ELF-1 (cell line): ENCODE data around the gene NEAT1.
A peak's percentile ranks its signal among the peaks of the same experiment; 100 is the strongest.

Source experiments
- DNase-seq: peaks from one replicate; pipeline ENCODE4 v3.0.0-alpha.2; 2016; ENCODE audit warnings: low read depth, low spot score

Gene NEAT1

DNA sequence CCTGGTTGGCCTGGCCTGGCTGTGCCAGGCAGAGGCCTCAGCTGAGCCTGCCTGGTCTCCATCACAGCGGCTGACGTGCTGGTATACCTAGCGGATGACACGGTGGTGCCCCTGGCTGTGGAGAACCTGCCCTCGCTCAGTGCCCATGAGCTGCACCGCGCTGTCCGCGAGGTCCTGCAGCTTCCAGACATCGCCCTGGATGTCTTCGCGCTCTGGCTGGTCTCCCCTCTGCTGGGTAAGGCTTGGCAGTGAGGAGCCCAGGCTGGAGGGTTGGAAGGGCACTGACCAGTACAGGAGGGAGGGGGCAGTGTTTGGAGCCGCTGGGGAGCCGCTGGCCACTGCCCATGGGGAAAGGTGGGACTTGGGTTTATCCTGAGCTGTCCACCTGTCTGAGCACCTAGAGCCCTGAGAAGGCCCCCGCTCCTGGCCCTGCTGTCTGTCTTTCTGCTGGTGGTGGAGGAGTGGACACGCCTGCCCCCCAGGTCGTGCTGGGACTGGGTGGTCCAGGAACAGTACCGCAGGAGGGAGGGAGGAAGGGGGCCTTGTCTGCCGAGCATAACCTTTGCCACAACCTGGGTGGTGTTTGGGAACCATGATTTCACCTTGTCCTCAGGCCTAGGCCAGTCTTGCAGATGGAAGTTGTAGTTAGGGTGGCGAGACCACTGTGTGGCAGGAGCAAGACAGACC is 33.2 kb upstream of the NEAT1 start:
- DNase-seq, result no peak

DNA sequence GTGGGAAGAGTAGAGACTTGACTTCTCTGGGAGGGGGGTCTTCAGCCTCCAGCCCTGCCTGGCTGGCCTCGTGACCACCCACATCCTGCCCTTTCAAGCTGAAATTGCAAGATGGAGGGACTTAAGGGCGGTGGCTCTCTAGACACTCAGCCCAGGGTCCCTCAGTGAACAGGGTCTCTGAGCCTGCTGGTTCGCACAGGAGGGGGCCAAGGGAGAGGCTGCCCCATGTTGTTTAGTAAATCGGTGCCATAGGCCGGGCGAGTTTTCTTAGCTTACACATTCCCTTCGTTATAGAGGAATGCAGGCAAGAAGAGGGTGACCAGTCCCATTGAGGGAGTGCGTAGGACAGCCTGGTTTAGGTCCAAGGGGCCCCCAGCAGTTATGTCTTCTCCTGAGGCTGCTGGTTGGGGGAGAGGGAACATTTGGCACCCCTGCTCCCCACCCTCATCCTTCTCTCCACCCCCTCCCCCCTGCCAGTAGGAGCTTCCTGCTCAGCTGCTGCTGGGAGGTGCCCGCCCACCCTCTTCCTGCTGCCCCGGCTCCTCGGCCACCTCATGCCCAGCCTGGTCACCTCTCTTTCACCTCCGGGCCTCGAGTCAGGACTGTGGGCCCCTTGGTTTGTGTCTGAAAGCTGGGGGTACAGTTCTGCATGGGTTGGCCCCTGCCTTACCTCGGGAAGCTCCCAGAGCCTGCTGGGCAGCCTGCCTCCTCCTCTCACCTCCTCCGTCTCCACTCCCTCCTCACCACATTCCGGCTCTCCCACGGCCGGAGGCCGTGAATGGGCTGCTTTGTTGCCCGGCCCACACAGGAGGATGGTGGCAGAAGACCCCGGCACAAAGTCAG is 32.3 kb upstream of the NEAT1 start:
- no peak for DNase-seq

DNA sequence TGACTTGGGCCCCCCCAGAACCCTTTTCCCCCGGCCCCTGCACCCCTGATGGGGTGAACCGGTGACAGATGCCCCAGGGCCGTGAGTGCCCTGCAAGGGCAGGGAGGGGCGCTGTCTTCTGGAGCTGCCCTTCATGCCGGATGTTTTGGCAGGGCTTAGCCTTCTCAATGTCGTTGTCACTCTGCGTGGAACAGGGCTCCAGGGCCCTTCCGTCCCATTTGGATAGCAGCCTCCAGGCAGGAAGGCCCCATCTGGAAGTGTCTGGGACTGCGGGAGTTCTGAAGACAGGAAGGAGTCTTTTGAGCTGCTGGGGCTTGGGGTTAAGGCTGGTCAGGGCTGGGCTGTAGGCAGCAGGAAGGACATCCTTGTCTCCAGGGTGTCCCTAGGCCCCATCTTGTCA is 31.6 kb upstream of the NEAT1 start:
- peak; percentile 50 for DNase-seq

DNA sequence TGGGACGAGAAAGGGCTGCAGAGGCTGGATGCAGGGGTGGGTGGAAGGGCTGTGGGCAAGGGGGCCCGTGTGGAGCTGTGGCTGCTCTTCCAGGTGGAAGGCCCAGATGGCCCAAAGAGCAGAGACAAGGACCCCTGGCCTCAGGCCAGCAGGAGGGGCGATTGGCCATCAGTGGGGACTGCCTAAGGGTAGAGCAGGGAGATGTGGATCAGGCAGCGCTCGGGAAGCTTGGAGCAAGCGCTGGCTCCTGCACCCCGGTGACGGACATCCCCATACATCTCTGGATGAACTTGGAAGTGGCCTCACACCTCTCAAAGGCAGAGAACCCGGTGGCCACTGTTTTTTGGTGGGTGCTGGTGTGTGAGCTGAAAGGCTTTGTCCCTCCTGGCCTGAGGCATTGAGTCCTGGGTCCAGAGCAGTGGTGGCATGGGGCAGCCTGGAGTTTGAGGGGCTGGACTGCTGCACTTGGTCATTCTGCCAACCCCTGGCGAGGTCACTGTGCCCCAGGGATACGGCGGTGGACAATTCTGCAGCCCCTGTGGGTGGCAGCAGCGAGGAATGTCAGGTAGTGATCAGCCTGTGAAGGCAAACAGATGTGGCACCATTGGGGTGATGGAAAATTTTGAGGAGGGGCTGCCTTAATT is 30.3 kb upstream of the NEAT1 start:
- no peak for DNase-seq

DNA sequence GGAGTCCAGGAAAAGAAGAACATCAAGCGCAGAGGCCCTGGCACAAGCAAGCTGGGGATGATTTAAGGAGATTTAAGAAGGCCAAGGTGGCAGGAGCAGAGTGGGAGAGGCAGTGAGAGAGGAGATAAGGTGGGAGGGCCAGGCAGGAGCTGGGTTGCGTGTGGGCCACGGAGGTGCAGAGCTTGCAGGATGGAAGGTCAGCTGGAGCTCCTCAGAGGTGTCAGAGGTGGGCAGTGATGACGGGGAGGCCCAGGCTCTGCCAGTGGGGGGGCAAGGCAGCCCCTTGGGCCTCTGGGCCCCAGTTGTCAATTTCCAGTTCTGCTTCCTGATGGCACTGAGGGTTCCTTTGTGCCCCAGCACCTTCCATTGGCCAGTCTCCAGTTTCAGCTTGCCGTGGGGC is 29.7 kb upstream of the NEAT1 start:
- DNase-seq, result no peak

DNA sequence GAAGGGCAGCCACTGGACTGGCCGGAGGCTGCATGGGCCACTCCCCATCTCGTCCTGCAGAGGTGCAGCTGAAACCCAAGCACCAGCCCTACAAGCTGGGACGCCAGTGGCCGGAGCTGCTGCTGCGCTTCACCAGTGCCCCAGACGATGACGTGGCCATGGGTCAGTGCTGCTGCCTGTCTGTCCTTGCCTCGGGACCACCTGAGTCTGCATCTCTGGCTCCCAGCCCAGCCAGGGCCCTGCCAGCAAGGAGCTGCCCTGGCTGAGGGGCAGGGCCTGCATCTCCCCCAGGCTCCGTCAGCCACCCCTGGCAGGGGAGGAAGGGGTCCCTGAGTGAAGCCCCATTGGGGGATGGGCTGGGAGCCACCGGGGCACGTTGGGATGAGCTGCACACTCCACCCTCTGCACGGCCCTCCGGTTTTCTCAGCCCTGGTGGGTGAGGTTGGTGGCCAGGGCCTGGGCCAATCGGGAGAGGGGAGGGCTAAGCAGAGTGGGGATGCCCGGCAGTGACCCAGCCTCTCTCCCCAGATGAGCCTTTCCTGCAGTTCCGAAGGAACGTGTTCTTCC is 29.0 kb upstream of the NEAT1 start:
- no peak for DNase-seq

DNA sequence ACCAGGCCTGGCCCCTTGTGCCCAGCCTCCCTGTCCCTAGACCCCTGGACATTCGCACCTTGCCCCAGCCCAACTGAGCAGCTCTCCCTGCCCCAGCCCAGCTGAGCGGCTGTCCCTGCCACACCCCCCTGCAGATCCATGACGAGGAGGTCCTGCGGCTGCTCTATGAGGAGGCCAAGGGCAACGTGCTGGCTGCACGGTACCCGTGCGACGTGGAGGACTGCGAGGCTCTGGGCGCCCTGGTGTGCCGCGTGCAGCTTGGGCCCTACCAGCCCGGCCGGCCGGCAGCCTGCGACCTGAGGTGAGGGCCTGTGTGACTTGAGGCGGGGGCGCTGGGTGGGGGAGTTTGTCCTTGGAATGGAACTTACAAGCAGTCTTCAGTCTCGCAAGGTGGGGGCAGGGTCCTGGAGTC is 28.5 kb upstream of the NEAT1 start:
- DNase-seq, result no peak

DNA sequence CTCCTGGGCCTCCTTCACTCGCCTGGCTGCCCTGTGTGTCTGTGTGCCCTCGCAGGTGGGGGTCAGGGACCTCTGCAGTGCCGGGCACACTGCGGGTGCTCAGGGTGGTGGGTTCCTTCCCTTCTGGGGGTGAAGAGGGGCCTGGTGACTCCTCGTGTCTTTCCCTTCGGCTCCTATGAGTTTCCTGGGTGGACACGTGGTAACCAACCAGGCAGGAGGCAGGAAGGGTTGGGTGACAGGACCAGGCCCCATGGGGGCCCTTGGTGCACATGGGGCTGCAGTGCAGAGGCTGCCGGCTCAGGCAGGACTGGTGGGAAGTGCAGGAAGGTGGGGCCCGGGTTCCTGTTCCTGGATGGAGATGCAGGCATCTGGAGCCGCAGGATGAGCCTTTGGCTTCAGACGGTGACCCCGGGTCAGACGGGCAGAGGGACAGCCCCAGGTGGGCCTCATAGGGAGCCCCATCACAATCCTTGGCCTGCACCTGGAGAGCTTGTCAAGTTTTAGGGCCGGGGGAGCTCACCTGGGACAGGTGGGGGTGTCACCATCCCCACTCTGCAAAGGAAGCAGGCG is 26.6 kb upstream of the NEAT1 start:
- DNase-seq, result no peak

DNA sequence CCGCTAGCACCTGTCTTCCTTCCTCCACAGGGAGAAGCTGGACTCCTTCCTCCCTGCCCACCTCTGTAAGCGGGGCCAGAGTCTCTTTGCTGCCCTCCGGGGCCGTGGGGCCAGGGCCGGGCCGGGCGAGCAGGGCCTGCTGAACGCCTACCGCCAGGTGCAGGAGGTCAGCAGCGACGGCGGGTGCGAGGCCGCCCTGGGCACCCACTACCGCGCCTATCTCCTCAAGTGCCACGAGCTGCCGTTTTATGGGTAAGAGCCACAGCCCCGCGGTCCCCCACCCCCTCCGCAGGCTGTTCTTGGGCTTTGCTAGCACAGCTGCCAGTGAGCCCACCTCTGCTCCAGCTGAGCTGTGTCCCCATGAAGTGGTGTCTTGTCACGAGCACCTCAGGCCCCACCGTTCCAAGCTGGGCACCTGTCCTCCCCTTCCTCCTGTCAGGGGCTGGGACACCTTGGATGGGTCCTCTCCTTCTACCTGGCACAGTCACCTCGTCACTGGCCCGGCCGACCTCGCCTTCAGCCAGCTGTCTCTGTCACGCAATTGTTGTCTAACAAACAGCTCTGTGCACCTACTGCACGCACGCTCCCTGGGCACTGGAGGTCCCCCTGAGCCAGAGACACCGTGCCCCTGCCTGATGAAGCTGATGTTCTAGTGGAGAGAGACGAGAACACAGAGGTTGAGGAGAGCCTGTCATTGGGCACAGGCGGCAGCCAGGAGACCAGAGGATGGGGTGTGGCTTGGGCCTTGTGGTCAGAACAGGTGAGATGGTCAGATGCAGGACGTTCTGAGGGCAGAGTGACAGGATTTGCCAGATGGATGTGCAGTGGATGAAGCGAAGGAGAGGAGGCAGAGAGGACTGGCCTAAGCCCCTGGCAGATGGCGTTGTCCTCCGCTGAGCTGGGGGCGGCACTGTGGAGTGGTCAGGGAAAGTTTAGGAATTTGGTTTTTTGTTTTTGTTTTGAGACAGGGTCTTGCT is 25.5 kb upstream of the NEAT1 start:
- DNase-seq, result no peak

DNA sequence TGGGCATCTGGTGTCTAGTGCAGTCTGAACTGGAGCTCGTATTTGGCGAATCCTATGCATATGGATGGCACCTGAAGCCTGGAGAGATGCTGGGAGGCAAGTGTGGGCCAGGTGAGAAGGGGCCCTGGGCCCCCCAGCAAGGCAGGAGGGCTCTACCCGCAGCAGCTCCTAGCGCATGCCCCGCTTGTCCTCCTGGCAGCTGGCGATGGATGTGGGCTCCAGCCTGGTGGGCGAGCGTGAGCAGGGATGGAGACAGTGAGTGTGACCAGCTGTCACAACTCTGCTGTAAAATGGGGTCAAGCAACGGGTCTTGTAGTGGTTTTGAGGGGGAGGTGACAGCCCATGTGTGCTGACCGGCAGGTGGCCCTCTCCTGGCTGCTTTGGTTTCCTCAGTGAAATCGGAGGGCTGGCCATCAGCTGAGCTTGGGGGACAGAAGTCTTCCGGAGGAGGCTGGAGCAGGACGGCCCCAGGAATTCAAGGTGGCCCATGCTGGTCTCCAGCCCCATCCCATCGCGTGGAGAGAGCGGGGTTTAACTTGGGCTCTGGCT is 24.2 kb upstream of the NEAT1 start:
- no peak for DNase-seq

DNA sequence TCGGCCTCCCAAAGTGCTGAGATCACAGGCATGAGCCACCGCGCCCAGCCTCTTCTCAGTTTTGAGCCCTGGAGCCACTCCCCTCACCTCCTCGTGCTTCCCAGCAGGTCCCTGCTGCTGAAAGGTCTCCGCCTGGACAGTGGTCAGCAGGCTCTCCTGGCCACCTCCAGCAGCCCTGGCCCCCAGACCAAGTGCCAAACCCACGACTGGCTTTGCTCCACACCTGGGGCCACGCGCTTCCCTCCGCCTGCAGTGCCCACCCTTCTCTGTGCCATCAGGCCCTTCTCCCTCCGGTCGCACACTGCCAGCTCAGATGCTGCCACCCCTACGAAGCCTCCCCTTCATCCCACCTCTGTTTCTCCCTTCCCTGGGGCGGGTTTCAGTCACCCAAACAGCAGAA is 23.3 kb upstream of the NEAT1 start:
- no peak for DNase-seq

DNA sequence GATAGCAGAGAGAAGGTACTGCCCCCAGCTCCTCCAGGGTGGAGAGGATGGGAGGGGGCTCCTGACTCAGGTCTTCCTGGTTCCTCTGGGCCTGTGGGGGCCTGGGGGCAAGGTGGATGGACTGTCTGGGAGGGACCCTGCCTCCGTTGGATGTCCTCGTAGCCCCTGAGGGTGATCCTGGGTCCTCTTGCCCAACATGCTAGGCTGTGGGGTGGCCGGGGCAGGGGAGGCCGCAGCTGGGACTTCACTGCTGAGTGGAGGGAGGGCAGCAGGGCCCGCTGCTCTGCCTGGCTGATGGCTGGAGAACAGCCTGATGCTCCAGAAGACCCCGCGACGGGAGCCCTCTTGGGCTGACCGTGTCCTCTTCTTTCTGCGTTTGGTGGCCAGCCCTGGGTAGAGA is 22.8 kb upstream of the NEAT1 start:
- no peak for DNase-seq

DNA sequence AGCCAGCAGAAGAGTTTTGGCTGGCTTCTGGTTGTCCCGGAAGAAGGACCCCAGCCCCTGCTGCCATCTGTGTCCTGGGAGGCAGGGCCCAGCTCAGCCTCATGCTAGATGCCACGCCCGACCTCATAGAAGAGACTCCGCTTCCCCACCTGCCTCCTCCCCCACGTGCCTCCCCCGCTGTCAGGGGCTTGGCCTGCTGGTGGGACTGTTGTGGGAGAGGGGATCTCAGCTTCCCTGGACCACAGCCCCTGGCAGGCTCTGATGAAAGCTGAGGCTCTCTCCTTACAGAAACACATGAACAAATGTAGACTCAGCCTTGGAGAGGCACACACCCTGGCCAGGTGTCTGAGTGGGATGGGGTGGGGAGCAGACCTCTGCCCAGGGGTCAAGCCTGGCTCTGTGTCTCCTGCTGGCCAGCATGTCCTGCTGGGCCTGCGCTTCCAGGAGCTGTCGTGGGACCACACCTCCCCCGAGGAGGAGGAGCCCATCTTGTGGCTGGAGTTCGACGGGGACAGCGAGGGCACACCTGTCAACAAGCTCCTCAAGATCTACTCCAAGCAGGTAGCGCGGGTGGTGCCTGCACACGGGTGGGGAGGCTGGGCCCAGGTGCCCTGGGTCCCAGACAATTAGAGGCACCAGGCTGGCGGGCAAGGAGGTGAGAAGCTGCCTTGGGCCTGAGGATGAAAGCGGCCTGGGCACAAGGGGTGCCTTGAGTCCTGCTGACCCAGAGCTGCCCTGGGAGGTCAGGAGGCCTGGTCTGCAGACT is 22.1 kb upstream of the NEAT1 start:
- DNase-seq, result no peak

DNA sequence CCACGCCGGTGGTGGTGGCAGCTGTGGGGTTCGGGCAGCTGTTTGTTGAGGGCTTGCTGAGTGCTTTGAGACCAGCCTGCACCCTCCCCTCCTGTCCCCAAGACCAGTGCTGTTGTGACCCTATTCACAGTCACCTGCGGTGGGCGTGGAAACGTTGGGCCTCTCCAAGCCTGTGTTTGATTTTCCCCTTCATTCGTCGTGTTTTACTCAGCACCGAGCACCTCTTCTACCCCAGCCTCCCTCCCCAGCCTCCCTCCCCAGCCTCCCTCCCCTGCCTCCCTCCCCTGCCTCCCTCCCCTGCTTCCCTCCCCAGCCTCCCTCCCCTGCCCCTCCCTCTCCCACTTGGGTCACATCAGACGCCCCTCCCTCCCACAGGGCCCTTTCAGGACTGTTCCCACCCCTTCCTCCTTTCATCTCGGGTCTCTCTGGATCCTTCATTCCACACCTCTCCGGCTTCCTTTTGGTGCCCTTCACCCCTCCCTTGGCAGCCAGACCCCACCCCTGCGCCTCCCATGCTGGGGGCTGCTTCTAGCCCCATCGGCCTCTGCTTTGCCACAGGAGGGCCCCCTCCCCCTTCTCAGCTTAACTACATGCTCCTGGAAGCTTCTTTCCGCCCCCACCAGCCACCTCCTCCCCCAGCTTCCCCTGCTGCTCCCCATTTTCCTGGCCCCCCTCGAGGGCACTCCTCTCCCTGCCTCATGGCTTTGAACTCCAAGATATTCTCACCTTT is 21.4 kb upstream of the NEAT1 start:
- no peak for DNase-seq

DNA sequence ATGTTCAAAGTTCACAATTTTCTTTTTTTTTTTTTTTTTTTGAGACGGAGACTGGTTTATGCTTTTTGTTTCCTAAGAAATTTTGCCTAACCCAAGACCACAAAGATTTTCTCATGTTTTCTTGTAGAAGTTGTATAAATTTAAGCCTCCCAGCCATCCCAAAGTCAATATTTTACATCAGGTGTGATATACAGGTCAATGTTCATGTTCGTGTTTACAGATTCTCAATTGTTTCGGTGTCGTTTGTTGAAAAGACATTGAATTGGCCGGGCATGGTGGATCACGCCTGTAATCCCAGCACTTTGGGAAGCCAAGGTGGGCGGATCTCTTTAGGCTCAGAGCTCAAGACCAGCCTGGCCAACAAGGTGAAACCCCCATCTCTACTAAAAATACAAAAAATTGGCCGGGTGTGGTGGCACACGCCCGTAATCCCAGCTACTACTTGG is 20.8 kb upstream of the NEAT1 start:
- DNase-seq, result no peak

DNA sequence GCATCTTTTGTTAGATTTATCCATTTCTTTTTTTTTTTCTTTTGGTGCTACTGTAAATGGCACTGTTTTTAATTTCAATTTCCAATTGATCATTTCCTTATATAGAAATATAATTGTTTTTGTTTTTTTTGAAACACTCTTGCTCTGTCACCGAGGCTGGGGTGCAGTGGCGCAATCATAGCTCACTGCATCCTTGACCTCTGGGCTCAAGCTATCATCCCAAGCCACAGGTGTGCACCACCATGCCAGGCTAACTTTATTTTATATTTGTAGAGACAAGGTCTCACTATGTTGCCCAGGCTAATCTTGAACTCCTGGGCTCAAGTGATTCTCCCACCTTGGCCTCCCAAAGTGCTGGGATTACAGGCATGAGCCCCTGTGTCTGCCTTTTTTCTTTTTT is 19.8 kb upstream of the NEAT1 start:
- DNase-seq, result no peak

DNA sequence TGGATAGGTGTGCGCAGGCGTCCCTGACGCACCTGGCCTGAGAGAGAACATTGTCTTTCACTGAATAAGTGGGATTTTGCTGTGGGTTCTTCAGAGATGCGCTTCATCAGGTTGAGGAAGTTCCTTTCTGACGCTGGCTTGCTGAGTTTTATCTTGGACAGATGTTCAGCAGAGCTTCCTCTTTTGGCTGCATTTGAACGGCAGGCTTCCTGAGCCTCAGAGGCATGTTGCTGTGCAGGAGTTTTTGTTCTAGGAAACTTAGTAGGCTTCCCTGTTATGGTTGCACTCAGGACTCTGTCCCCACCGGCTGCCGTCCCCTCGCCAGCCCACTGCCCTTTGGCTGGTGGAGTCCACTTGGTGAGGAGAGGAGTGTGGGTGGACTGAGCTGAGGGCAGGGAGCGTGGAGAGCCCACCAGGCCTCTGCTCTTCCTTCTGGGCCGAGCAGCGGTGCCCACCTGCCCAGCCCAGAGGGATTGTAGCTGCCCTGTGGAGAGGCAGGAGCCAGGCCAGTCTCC is 18.9 kb upstream of the NEAT1 start:
- DNase-seq, result no peak

DNA sequence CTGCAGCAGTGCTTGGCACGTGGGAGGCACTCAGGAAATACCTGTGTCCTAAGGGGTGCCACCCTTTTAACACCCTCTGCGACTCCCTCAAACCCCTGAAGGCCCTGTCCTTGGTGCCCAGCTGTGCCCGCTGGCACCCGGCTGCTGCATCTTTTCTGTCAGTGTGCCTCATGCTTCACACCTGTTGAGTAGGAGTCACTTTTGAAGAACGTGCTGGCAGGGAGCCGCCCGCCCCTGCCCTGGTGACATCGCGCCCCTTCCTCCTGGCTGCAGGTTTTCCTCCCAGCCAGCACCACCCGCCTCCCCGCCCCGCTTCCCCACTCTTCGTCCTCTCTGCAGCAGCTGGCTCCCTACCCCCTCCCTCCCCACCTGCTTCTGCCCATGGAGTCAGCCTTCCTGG is 18.4 kb upstream of the NEAT1 start:
- DNase-seq, result no peak
